IMR-90 (cell line): ENCODE measurements around the gene PTPRC. TPM values are rescaled to one million over a fixed set of nuclear protein-coding genes. Genes with fewer than 3 reads are reported as not detected.
A peak's percentile ranks its signal among the peaks of the same experiment; 100 is the strongest.

Experiments used
- ATAC-seq: fragments of 200-7000 bp; cut with Tn5 transposase; 2 replicates; pipeline ENCODE4 v1.9.1; 2020; ENCODE audit warnings: low read depth, mild to moderate bottlenecking, moderate library complexity
- BruUV-seq: library from RNA; stranded (reverse); fragments of 400-500 nt; replicated peaks from 2 replicates; lab custom pipeline; 2021; lab: Mats Ljungman, UMichigan
- CTCF ChIA-PET: fragments of 300-600 bp; formaldehyde crosslinking; extraction: SDS; loops from one replicate; lab custom pipeline; 2021; ENCODE audit warnings: antibody characterized with exemption; lab: Yijun Ruan, JAX
- POLR2A ChIA-PET: fragments of 300-600 bp; sonication (Branson Sonifier 250); formaldehyde crosslinking; loops from one replicate; lab custom pipeline; 2022; ENCODE audit warnings: antibody characterized with exemption; ENCODE audit not compliant: unreplicated experiment; lab: Charles Lee
- DNase-seq: peaks from one replicate; pipeline ENCODE4 v3.0.0; 2013
- H2AFZ ChIP-seq: replicated peaks from 2 replicates; pipeline ENCODE3; 2013; ENCODE audit warnings: low read length, mild to moderate bottlenecking; ENCODE audit not compliant: poor library complexity
- H2AK5ac ChIP-seq: 2 replicates; pipeline ENCODE4 v1.6.1; 2013; ENCODE audit warnings: low read depth, low read length, inconsistent platforms
- H2AK9ac ChIP-seq: replicated peaks from 2 replicates; pipeline ENCODE3; 2013; ENCODE audit warnings: mild to moderate bottlenecking, low read depth, low read length, moderate library complexity; ENCODE audit not compliant: poor library complexity
- H2BK120ac ChIP-seq: 2 replicates; pipeline ENCODE4 v1.6.1; 2013; ENCODE audit warnings: low read depth, low read length, inconsistent platforms
- H2BK15ac ChIP-seq: 3 replicates; pipeline ENCODE4 v1.6.1; 2013; ENCODE audit warnings: low read depth, low read length, inconsistent platforms
- H2BK20ac ChIP-seq: 2 replicates; pipeline ENCODE4 v1.6.1; 2013; ENCODE audit warnings: low read depth, mild to moderate bottlenecking, inconsistent platforms, low read length, moderate library complexity
- H2BK5ac ChIP-seq: 2 replicates; pipeline ENCODE4 v1.6.1; 2013; ENCODE audit warnings: mild to moderate bottlenecking, low read depth, low read length, inconsistent platforms; ENCODE audit not compliant: poor library complexity, severe bottlenecking
- H3K14ac ChIP-seq: replicated peaks from 2 replicates; pipeline ENCODE4 v1.6.1; 2013; ENCODE audit warnings: low read depth, low read length, inconsistent platforms
- H3K18ac ChIP-seq: 2 replicates; pipeline ENCODE4 v1.6.1; 2013; ENCODE audit warnings: low read depth, low read length, control low read depth
- H3K23ac ChIP-seq: 2 replicates; pipeline ENCODE4 v1.6.1; 2013; ENCODE audit warnings: low read depth, low read length, inconsistent platforms
- H3K27ac ChIP-seq: 2 replicates; pipeline ENCODE4 v1.5.1; 2013; ENCODE audit warnings: mild to moderate bottlenecking, control low read depth, low read length; ENCODE audit not compliant: insufficient read depth
- H3K27me3 ChIP-seq: 2 replicates; pipeline ENCODE4 v1.6.1; 2013; ENCODE audit warnings: low read length; ENCODE audit not compliant: control insufficient read depth, insufficient read depth
- H3K36me3 ChIP-seq: 2 replicates; pipeline ENCODE4 v1.6.1; 2013; ENCODE audit warnings: low read length, mixed read lengths; ENCODE audit not compliant: control insufficient read depth, insufficient read depth
- H3K4ac ChIP-seq: 2 replicates; pipeline ENCODE4 v1.6.1; 2013; ENCODE audit warnings: low read depth, low read length, inconsistent platforms
- H3K4me1 ChIP-seq: 2 replicates; pipeline ENCODE4 v1.6.1; 2013; ENCODE audit warnings: low read length, mixed read lengths; ENCODE audit not compliant: control insufficient read depth, insufficient read depth
- H3K4me2 ChIP-seq: 2 replicates; pipeline ENCODE4 v1.6.1; 2013; ENCODE audit warnings: low read depth, mild to moderate bottlenecking, control low read depth, low read length, moderate library complexity
- H3K4me3 ChIP-seq: 2 replicates; pipeline ENCODE4 v1.5.1; 2013; ENCODE audit warnings: low read depth, mild to moderate bottlenecking, control low read depth, low read length, moderate library complexity; ENCODE audit not compliant: insufficient read depth
- H3K56ac ChIP-seq: 2 replicates; pipeline ENCODE4 v1.6.1; 2013; ENCODE audit warnings: low read length, inconsistent platforms; ENCODE audit not compliant: insufficient read depth; ENCODE audit errors: extremely low read depth
- H3K79me1 ChIP-seq, 2 experiments: 2 replicates each; pipeline ENCODE4 v1.6.1; 2013; ENCODE audit warnings: low read length in 2 of 2, inconsistent platforms in 1 of 2, low read depth in 1 of 2
- H3K9ac ChIP-seq: 2 replicates; pipeline ENCODE4 v1.6.1; 2013; ENCODE audit warnings: low read depth, low read length, control low read depth
- H3K9me1 ChIP-seq: 2 replicates; pipeline ENCODE4 v1.6.1; 2013; ENCODE audit warnings: low read length, inconsistent platforms; ENCODE audit not compliant: insufficient read depth
- H3K9me3 ChIP-seq: 2 replicates; pipeline ENCODE4 v1.6.1; 2013; ENCODE audit warnings: low read length; ENCODE audit not compliant: control insufficient read depth, insufficient read depth
- H4K20me1 ChIP-seq: 2 replicates; pipeline ENCODE4 v1.6.1; 2013; ENCODE audit warnings: low read length, inconsistent platforms; ENCODE audit not compliant: insufficient read depth
- H4K5ac ChIP-seq: 2 replicates; pipeline ENCODE4 v1.6.1; 2013; ENCODE audit warnings: mild to moderate bottlenecking, low read depth, low read length, control low read depth
- H4K8ac ChIP-seq, 2 experiments: 2 replicates each; pipeline ENCODE4 v1.6.1; 2013; ENCODE audit warnings: low read depth in 2 of 2, low read length in 2 of 2, control low read depth in 1 of 2, inconsistent platforms in 1 of 2
- H4K91ac ChIP-seq: 2 replicates; pipeline ENCODE4 v1.6.1; 2013; ENCODE audit warnings: low read depth, low read length, inconsistent platforms; ENCODE audit not compliant: insufficient read depth
- MXI1 ChIP-seq: IDR thresholded peaks from 2 replicates; pipeline ENCODE4 v1.6.1; 2012; ENCODE audit warnings: low read depth, mild to moderate bottlenecking, low read length, moderate library complexity, borderline replicate concordance
- RAD21 ChIP-seq: IDR thresholded peaks from 2 replicates; pipeline ENCODE4 v1.6.1; 2012; ENCODE audit warnings: low read length, improper control_type of control experiment
- SMC3 ChIP-seq: fragments of 150-350 bp; IDR thresholded peaks from 2 replicates; pipeline ENCODE4 v1.6.1; 2016; ENCODE audit warnings: low read depth, mild to moderate bottlenecking, antibody characterized with exemption, low read length, moderate library complexity
- dilution Hi-C: fragments of 300-500 bp; cut with HindIII; formaldehyde crosslinking; loops from one replicate; pipeline ENCODE4 v1.14.3; 2018; ENCODE audit warnings: low sequenced_read_pairs; ENCODE audit not compliant: unreplicated experiment
- in situ Hi-C: fragments of 300-500 bp; cut with MboI; formaldehyde crosslinking; loops from 3 replicates; pipeline ENCODE4 v1.14.3; 2019; ENCODE audit warnings: low sequenced_read_pairs, inconsistent platforms, mixed read lengths
- intact Hi-C: fragments of 100-400 bp; cut with micrococcal nuclease; formaldehyde crosslinking; loops from 2 replicates; pipeline ENCODE4 v1.10.0; 2022
- polyA plus RNA-seq, 3 experiments: library from polyadenylated mRNA; depleted of rRNA; stranded (reverse); fragments of >200 nt; gene quantifications; 2 replicates each; pipeline ENCODE4 v1.2.3, GENCODE V29; 2012; ENCODE audit warnings: low replicate concordance in 1 of 3
- total RNA-seq: library from RNA; depleted of rRNA; stranded (reverse); fragments of >200 nt; gene quantifications from 2 replicates; pipeline ENCODE4 v1.2.3, GENCODE V29; 2012
- TF ChIP-seq, protein P1 (sequence below): conservative IDR thresholded peaks from 2 replicates; pipeline ENCODE4 v1.5.1; 2012; ENCODE audit warnings: mild to moderate bottlenecking, low read depth, low read length, improper control_type of control experiment

The PTPRC gene
- total and polyA plus RNA-seq, 2 of the 4 experiments (the other 2 are of a cell fraction): not detected

DNA sequence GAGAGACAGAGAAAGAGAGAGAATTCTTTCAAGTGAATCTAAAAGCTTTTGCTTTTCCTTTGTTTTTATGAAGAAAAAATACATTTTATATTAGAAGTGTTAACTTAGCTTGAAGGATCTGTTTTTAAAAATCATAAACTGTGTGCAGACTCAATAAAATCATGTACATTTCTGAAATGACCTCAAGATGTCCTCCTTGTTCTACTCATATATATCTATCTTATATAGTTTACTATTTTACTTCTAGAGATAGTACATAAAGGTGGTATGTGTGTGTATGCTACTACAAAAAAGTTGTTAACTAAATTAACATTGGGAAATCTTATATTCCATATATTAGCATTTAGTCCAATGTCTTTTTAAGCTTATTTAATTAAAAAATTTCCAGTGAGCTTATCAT is 117.6 kb downstream of the PTPRC start:
- H3K14ac ChIP-seq: no peak overlapping the region
- no peaks in the 10 kb centered on the region for H3K4me1 ChIP-seq
- H2AK9ac ChIP-seq: no peak overlapping the region
- H3K56ac ChIP-seq: no peak overlapping the region
- no peaks in the 10 kb centered on the region for H3K36me3 ChIP-seq
- H4K8ac ChIP-seq: no peak overlapping the region
- ChIA-PET POLR2A (no interaction called here), CTCF (interaction anchor here (0.8 to 1.9 kb wide), 5 partner anchors 11 to 707 kb away, joined by 3 to 7 read pairs (median 5); no protein-coding TSS in a partner anchor)
- no peak overlapping the region for H4K5ac ChIP-seq
- no peaks in the 10 kb centered on the region for H3K79me1 ChIP-seq
- H3K4ac ChIP-seq: no peak overlapping the region
- dilution Hi-C loops: no loop called here
- no TSS peak for BruUV-seq
- ATAC-seq (peak; percentile 72; the same call in 1 of the 2 replicates), DNase-seq (peak; percentile 36)
- in situ Hi-C loops: loop anchor here (5.0 to 25.0 kb wide), 3 partner anchors 706 to 1756 kb away; no protein-coding TSS in a partner anchor
- H2BK120ac ChIP-seq: no peak overlapping the region
- no peak overlapping the region for H3K4me2 ChIP-seq
- no peaks in the 10 kb centered on the region for H3K27me3 ChIP-seq
- intact Hi-C loops: loop anchor here (1.0 to 5.0 kb wide), 5 partner anchors 356 to 931 kb away; no protein-coding TSS in a partner anchor
- H2AK5ac ChIP-seq: no peak overlapping the region
- no peak overlapping the region for H2AFZ ChIP-seq
- no peaks in the 10 kb centered on the region for H3K9me3 ChIP-seq
- H4K20me1 ChIP-seq: no peaks in the 10 kb centered on the region
- no peak overlapping the region for H3K27ac ChIP-seq
- no peak overlapping the region for H4K91ac ChIP-seq
- no peak overlapping the region for H3K9ac ChIP-seq
- no peaks in the 10 kb centered on the region for H3K9me1 ChIP-seq
- no peak overlapping the region for H2BK15ac ChIP-seq
- H3K4me3 ChIP-seq: no peak overlapping the region
- no peak overlapping the region for H2BK5ac ChIP-seq
- H3K23ac ChIP-seq: no peak overlapping the region
- TF ChIP-seq MXI1 (no peak), SMC3 (peak; percentile 44), RAD21 (peak; percentile 44)
- TF ChIP-seq, protein P1, sequence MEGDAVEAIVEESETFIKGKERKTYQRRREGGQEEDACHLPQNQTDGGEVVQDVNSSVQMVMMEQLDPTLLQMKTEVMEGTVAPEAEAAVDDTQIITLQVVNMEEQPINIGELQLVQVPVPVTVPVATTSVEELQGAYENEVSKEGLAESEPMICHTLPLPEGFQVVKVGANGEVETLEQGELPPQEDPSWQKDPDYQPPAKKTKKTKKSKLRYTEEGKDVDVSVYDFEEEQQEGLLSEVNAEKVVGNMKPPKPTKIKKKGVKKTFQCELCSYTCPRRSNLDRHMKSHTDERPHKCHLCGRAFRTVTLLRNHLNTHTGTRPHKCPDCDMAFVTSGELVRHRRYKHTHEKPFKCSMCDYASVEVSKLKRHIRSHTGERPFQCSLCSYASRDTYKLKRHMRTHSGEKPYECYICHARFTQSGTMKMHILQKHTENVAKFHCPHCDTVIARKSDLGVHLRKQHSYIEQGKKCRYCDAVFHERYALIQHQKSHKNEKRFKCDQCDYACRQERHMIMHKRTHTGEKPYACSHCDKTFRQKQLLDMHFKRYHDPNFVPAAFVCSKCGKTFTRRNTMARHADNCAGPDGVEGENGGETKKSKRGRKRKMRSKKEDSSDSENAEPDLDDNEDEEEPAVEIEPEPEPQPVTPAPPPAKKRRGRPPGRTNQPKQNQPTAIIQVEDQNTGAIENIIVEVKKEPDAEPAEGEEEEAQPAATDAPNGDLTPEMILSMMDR: peak; percentile 49
- H3K18ac ChIP-seq: no peak overlapping the region
- no peak overlapping the region for H2BK20ac ChIP-seq
